Non-pigmented ciliary epithelial cell (primary cell): ENCODE measurements around the gene HOATZ.

ENCODE experiments used
- DNase-seq: peaks from one replicate; pipeline ENCODE4 v3.0.0-alpha.2; 2010; ENCODE audit warnings: low read depth

Gene HOATZ

DNA sequence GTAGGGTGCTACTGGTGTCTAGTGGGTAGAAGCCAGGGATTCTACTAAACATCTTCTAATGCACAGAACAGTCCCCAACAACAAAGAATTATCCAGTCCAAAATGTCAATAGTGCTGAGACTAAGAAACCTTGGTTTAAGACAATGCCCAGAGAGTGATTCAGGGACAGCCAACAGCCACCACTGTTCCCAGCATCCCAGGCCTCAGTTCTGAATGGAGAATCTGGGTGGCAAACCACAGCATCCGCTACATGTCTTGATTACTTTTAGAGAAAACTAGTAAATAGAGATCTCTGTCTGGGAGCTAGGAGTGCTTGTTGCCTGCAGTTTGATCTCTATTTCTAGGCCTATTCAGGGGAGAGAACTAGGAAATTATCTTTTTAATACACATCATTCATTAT lies 66.8 kb downstream of the HOATZ start:
- DNase-seq = no peak

DNA sequence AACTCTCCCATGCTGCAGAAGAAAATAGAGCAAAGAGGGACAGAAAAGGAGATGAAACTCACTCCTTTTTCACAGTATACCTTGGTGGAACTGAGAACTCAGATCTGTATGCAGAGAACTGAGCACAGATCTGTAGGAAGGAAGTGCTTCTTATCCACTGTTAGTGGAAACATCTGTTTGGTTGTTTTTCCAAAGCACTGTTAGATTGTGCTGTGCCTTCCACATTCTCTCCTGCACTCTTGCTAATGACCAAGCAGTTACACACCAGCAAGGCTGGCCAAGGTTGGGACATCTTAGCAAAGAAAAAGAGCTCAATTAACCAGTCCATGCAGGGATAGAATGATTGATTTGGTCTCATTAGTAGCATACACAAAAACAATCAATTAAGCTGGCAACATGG lies 67.6 kb downstream of the HOATZ start:
- DNase-seq = no peak

DNA sequence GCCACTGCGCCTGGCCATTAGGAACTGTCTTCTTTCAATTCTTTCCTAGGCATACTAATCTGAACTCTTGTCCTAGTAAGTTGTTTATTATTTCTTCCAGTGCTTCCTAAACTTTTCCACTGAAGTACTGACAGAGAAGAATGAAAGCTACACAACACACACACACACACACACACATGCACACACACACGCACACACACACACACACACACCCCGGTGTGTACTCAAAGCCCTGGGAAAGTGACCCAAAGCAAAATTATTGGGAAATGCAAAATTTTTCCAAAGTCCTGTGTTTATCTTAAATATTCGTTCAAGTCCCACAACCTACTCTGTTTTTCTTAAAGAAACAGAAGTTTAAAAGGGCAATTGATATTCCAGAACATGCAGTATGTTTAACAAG lies 68.3 kb downstream of the HOATZ start:
- no peak for DNase-seq

DNA sequence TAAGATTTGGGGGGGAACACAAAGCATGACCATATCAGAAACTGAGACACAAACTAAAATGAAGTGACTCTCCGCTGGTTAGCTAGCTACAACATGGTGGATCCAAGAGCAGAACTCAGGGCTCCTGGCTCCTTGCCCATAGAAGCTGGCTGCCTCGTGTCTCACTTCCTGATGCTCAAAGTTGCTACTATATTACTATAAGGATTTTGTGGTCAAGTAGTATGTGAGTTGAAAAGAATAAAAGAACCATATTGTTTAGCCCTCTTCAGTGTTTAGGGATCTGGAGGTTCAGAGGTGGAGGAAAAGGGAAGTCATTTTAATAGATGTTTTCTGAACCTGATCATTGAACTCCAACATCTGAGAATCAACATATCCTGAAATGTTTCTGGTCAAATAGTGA lies 70.8 kb downstream of the HOATZ start:
- no peak for DNase-seq

DNA sequence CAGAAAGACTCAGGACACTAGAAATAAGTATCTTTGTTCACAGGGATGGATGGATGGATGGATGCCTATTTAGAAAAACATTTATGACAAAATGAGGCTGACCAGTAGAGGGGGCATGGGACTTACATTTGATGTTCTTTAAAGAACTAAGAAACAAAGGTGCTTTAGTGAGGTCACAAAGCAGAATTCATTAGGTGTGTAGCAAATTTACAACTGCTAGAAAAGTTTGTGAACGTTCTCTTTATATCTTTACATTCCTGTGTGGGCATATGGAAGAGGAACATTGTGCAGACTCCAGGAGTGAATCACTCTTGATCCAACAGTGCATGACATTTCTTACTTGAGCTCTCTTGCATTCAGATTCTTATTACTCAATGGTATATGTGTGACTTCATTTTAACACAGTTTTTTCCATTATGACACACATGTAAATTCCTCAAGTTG lies 71.8 kb downstream of the HOATZ start:
- no peak for DNase-seq
